Activated naive CD4-positive, alpha-beta T cell treated with anti-CD3 and anti-CD28 coated beads for 36 hours (primary cell): ENCODE results near the gene PDK2. TPM values are rescaled to one million over a fixed set of nuclear protein-coding genes. Genes with fewer than 3 reads are reported as not detected.

Source experiments
- CTCF ChIA-PET: fragments of 350-600 bp; sonication (Branson Sonifier 250); formaldehyde crosslinking; loops from one replicate; lab custom pipeline; 2021; ENCODE audit warnings: antibody characterized with exemption; lab: Charles Lee
- DNase-seq: peaks from one replicate; pipeline ENCODE4 v3.0.0-alpha.2; 2020
- H3K27ac Mint-ChIP-seq: one replicate; pipeline ENCODE4 v1.8.0; 2021; ENCODE audit warnings: mild to moderate bottlenecking, mixed read lengths
- H3K27me3 Mint-ChIP-seq: one replicate; pipeline ENCODE4 v1.8.0; 2021; ENCODE audit warnings: low read depth, mixed read lengths
- H3K36me3 Mint-ChIP-seq: one replicate; pipeline ENCODE4 v1.8.0; 2021; ENCODE audit warnings: low read depth, mixed read lengths
- H3K4me1 Mint-ChIP-seq: one replicate; pipeline ENCODE4 v1.8.0; 2021; ENCODE audit warnings: low read depth, mixed read lengths
- H3K4me3 Mint-ChIP-seq: one replicate; pipeline ENCODE4 v1.8.0; 2021; ENCODE audit warnings: mild to moderate bottlenecking, moderate library complexity, mixed read lengths
- H3K9me3 Mint-ChIP-seq: one replicate; pipeline ENCODE4 v1.8.0; 2021; ENCODE audit warnings: mixed read lengths
- intact Hi-C: fragments of 100-400 bp; cut with micrococcal nuclease; formaldehyde crosslinking; loops from one replicate; pipeline ENCODE4 v1.15.1; 2023
- total RNA-seq, 2 experiments: library from RNA; stranded (reverse); gene quantifications; one replicate each; pipeline ENCODE4 v1.2.3, GENCODE V29; 2021

Gene PDK2
- total RNA-seq, 2 experiments from 2014 or later, result 10.5 to 11.1 TPM

GRCh38 chr17:50145532-50146229, 50.5 kb downstream of the PDK2 start:
- peaks cover 51% of the 10 kb centered on the region for H3K36me3 Mint-ChIP-seq
- H3K27me3 Mint-ChIP-seq, result no peaks in the 10 kb centered on the region
- intact Hi-C loops, result no loop called here
- no peaks in the 10 kb centered on the region for H3K9me3 Mint-ChIP-seq
- DNase-seq, result no peak
- H3K4me1 Mint-ChIP-seq, result peaks cover 65% of the 10 kb centered on the region
- peak overlapping the region; percentile 76 for H3K27ac Mint-ChIP-seq
- CTCF ChIA-PET, result interaction anchor here (0.5 to 3.1 kb wide), 10 partner anchors 9 to 52 kb away, joined by 3 to 13 read pairs (median 4); no protein-coding TSS in a partner anchor
- peak overlapping the region; percentile 39 for H3K4me3 Mint-ChIP-seq

DNA sequence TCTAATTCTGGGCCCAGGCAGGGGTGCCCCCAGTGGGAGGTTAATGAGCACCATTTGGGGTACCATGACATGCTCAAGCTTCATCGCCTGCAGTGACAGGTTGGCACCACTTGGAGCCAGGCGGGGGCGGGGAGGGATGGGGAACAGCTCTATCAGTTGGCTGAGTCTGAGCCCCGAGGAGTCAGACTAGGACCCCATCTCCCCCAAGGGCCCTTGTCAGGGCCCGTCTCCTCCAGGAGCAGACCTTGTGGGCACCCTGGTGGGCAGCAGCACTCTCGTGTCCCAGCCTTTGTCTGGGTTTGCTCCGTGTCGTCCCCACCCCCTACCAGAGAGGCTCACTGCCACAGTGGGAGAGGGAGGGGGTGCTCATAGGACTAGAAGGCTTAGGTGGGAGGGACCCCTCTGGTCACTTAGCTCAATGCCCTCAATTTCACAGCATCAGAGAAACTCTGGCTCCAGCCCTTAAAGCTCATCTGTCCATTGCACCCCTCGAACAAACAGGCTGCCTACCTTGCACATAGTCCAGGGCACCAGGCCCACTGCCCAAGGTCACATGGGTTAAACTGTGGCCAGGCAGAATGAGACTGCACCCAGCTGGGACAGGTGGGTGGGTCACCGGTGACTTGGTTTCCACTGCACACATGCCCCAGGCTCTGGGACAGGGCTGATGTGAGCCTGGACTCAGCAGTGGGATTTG, 51.2 kb downstream of the PDK2 start:
- intact Hi-C loops, result no loop called here
- H3K36me3 Mint-ChIP-seq, result peaks cover 44% of the 10 kb centered on the region
- H3K27me3 Mint-ChIP-seq, result no peaks in the 10 kb centered on the region
- H3K9me3 Mint-ChIP-seq, result no peaks in the 10 kb centered on the region
- CTCF ChIA-PET, result interaction anchor here (0.9 to 3.1 kb wide), 8 partner anchors 7 to 52 kb away, joined by 3 to 21 read pairs (median 5); no protein-coding TSS in a partner anchor
- DNase-seq, result peak; percentile 43
- peaks cover 58% of the 10 kb centered on the region for H3K4me1 Mint-ChIP-seq
- H3K27ac Mint-ChIP-seq, result peak overlapping the region; percentile 96
- peak overlapping the region; percentile 98 for H3K4me3 Mint-ChIP-seq

DNA sequence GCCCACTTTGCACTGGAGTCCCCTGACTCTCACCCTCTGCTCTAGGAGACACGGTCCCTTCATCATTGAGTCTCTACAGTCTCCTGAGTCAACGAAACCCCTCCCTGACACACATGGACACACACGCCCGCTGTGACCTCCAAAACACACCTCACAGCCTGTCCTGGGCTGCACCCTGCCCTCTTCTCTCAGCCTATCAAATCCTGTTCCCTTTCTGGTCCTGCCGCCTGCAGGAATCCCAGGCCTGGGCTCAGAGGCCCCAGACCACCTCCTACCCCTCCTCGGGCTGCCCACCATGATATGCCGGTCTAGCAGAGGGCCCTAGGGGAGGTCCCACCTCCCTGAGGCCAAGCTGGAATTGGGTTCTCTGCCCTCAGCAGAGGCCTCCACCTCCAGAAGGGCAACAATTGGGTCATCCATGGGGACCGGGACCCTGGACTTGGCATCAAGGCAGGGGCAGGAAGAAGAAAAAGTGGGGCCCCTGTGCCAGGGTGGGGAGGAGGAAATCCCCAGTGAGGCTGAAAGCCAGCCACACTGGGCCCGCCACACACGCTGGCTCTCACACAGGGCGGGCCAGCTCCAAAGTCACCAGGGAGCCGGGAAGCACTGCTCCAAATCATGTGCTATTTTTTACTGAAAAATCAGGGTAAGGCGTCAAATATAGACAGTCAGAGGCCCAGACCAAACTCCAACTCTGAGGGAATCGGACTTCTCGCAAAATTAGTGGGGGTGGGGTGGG, 51.9 kb downstream of the PDK2 start:
- intact Hi-C loops, result no loop called here
- DNase-seq, result peak; percentile 44
- peak overlapping the region; percentile 96 for H3K27ac Mint-ChIP-seq
- H3K9me3 Mint-ChIP-seq, result no peaks in the 10 kb centered on the region
- peak overlapping the region; percentile 98 for H3K4me3 Mint-ChIP-seq
- H3K27me3 Mint-ChIP-seq, result no peaks in the 10 kb centered on the region
- H3K4me1 Mint-ChIP-seq, result peaks cover 56% of the 10 kb centered on the region
- H3K36me3 Mint-ChIP-seq, result peaks cover 39% of the 10 kb centered on the region
- CTCF ChIA-PET, result interaction anchor here (0.8 to 3.1 kb wide), 10 partner anchors 7 to 50 kb away, joined by 3 to 21 read pairs (median 5); no protein-coding TSS in a partner anchor

- intact Hi-C loops, result loop anchor here (1.0 to 2.0 kb wide), 3 partner anchors 8 to 719 kb away; partner anchors contain the start of genes PDK2 and TOB1
- CTCF ChIA-PET, result interaction anchor here (0.6 to 2.7 kb wide), 8 partner anchors 8 to 54 kb away, joined by 3 to 21 read pairs (median 6); no protein-coding TSS in a partner anchor
- H3K27me3 Mint-ChIP-seq, result no peaks in the 10 kb centered on the region
Measured at GRCh38 chr17:50147841-50148225, 52.7 kb downstream of the PDK2 start.

DNA sequence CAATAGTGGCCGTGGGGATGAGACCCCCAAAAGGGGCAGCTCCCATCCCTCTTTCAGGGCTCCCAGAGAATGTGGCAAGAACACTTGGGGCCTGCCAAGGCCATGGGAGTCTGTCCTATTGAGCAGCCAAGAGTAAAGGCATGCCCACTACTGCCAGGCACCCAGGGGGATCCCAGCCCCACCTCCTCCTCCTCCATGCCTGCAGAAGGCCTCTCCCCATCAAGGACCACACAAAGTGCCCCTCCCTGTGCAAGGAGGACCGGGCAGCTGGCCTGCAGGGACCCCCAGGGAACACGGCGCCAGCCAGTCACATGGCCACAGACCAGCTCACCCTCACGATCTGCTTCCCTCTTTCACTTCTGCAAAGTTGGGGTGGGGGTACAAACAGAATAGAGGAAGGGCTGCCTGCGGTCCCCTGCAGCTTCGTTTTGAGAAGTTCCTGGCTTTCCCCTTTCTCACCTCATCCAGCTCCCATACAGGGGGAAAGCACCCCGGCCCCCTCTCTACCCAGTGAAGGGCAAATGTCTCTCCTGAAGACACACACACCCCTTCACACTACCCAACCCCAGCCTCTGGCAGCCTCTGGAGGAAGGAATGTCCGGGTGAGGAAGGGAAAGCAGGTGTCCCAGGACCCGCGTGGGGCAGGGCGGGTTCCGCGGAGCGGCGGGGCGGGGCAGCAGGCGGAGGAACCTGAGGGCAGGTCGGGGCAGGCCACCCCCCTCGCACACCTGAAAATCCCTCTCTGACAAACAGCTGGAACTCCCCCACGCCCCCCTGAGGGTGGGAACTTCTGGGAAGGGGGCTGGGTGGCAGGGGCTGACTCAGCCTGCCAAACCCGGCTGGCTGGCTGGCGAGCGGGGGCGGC, 53.3 kb downstream of the PDK2 start:
- peaks cover 32% of the 10 kb centered on the region for H3K36me3 Mint-ChIP-seq
- H3K27ac Mint-ChIP-seq, result peak overlapping the region; percentile 96
- intact Hi-C loops, result loop anchor here (1.0 to 2.0 kb wide), 3 partner anchors 8 to 718 kb away; partner anchors contain the start of genes PDK2 and TOB1
- peak; percentile 95 for DNase-seq
- peak overlapping the region; percentile 98 for H3K4me3 Mint-ChIP-seq
- peaks cover 50% of the 10 kb centered on the region for H3K4me1 Mint-ChIP-seq
- CTCF ChIA-PET, result interaction anchor here (0.6 to 2.7 kb wide), 7 partner anchors 9 to 55 kb away, joined by 3 to 21 read pairs (median 6); no protein-coding TSS in a partner anchor
- no peaks in the 10 kb centered on the region for H3K27me3 Mint-ChIP-seq
- no peaks in the 10 kb centered on the region for H3K9me3 Mint-ChIP-seq

More at GRCh38 chr17:50147841-50148225, 52.7 kb downstream of the PDK2 start:
- Mint-ChIP-seq H3K4me3 (peak overlapping the region; percentile 98), H3K36me3 (peaks cover 34% of the 10 kb centered on the region), H3K4me1 (peaks cover 54% of the 10 kb centered on the region), H3K27ac (peak overlapping the region; percentile 96), H3K9me3 (no peaks in the 10 kb centered on the region)
- peak; percentile 66 for DNase-seq

DNA sequence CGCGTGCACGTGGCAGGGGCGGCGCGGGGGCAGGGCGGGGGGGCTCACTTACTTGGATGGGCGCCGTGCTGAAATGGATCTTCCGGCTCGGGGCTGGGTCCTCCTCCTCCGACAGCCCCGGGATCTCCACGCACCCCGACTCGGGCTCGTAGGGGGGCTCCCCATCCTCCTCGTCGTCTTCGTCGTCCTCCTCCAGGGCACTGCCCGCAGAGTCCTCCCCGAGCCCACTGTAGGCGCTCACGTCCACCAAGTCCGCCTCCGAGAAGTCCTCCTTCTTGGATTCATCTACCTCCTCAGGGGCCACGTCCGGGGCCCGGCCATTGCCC, 53.9 kb downstream of the PDK2 start:
- Mint-ChIP-seq H3K27ac (peak overlapping the region; percentile 96), H3K9me3 (no peaks in the 10 kb centered on the region), H3K27me3 (no peaks in the 10 kb centered on the region), H3K4me1 (peaks cover 50% of the 10 kb centered on the region), H3K4me3 (peak overlapping the region; percentile 98), H3K36me3 (peaks cover 31% of the 10 kb centered on the region)
- DNase-seq, result no peak
- CTCF ChIA-PET, result interaction anchor here (1.1 to 2.7 kb wide), 4 partner anchors 9 to 20 kb away, joined by 4 to 21 read pairs (median 8); no protein-coding TSS in a partner anchor
- intact Hi-C loops, result loop anchor here (2.0 kb wide), 1 partner anchor 718 kb away; the partner anchor contains the start of gene TOB1

GRCh38 chr17:50149417-50150353, 54.5 kb downstream of the PDK2 start:
- Mint-ChIP-seq H3K4me1 (peaks cover 50% of the 10 kb centered on the region), H3K4me3 (peak overlapping the region; percentile 98), H3K9me3 (no peaks in the 10 kb centered on the region), H3K27ac (peak overlapping the region; percentile 96), H3K36me3 (peaks cover 25% of the 10 kb centered on the region), H3K27me3 (no peaks in the 10 kb centered on the region)
- CTCF ChIA-PET, result interaction anchor here (0.7 to 3.6 kb wide), 6 partner anchors 10 to 57 kb away, joined by 4 to 21 read pairs (median 8); no protein-coding TSS in a partner anchor
- intact Hi-C loops, result loop anchor here (2.0 to 5.0 kb wide), 3 partner anchors 33 to 717 kb away; partner anchors contain the start of gene TOB1
- DNase-seq, result peak; percentile 59

GRCh38 chr17:50150354-50151040, 55.3 kb downstream of the PDK2 start, which contains the start of gene PPP1R9B:
PPP1R9B (minus strand) TSS chr17:50150677; CDS start chr17:50150513, 164 bp downstream.
- H3K27ac Mint-ChIP-seq, result peak within 1 kb of the TSS; percentile 96
- H3K36me3 Mint-ChIP-seq, result peaks cover 20% of the 10 kb centered on the region
- CTCF ChIA-PET, result interaction anchor here (0.6 to 3.6 kb wide), 9 partner anchors 11 to 1274 kb away, joined by 3 to 32 read pairs (median 6); no protein-coding TSS in a partner anchor
- peaks cover 49% of the 10 kb centered on the region for H3K4me1 Mint-ChIP-seq
- DNase-seq, result no peak
- intact Hi-C loops, result loop anchor here (1.0 to 5.0 kb wide), 4 partner anchors 11 to 413 kb away; no protein-coding TSS in a partner anchor
- peak within 1 kb of the TSS; percentile 98 for H3K4me3 Mint-ChIP-seq
- H3K9me3 Mint-ChIP-seq, result no peaks in the 10 kb centered on the region
- H3K27me3 Mint-ChIP-seq, result no peaks in the 10 kb centered on the region

GRCh38 chr17:50151041-50151936, 56.1 kb downstream of the PDK2 start:
- peaks cover 44% of the 10 kb centered on the region for H3K4me1 Mint-ChIP-seq
- peak overlapping the region; percentile 96 for H3K27ac Mint-ChIP-seq
- H3K9me3 Mint-ChIP-seq, result no peaks in the 10 kb centered on the region
- CTCF ChIA-PET, result interaction anchor here (0.6 to 3.6 kb wide), 12 partner anchors 10 to 1275 kb away, joined by 3 to 32 read pairs (median 4); no protein-coding TSS in a partner anchor
- DNase-seq, result peak; percentile 94
- no peaks in the 10 kb centered on the region for H3K27me3 Mint-ChIP-seq
- peak overlapping the region; percentile 88 for H3K4me3 Mint-ChIP-seq
- intact Hi-C loops, result loop anchor here (1.0 to 5.0 kb wide), 4 partner anchors 10 to 414 kb away; no protein-coding TSS in a partner anchor
- peaks cover 19% of the 10 kb centered on the region for H3K36me3 Mint-ChIP-seq
